Measurements from ENCODE around the gene NUCKS1. TPM values are rescaled to one million over a fixed set of nuclear protein-coding genes. Genes with fewer than 3 reads are reported as not detected.

NUCKS1 gene
- polyA plus RNA-seq, 1 of the 3 experiments (the other 2 are of a cell fraction), result 25.4 TPM

DNA sequence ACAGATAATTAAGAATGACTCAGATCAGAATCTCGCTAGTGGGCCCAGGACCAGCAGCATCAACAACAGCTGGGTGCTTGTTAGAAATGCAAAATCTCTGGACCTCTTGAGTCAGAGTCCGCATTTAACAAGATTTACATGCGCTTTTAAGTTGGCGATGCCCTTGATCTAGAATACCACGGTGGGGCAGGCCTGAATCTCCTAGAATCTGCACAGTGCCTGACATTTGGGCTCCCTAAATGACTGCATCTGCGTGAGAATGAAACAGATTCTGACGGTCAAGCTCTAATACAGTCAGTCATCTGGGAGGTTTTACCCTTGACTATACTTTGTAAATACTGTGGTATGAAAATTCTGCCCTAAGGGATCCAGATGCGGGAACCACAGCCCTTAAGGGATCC is 42.5 kb upstream of the NUCKS1 start:
- H3F3A ChIP-seq (replicated peaks; ENCODE audit: insufficient read depth), result peaks cover 4% of the 10 kb centered on the region
- H3K9me3 ChIP-seq, result no peaks in the 10 kb centered on the region
- H3K9me2 ChIP-seq, result no peaks in the 10 kb centered on the region
- no peak overlapping the region for H2AFZ ChIP-seq (ENCODE audit: low read depth)
- H4K20me1 ChIP-seq (ENCODE audit: insufficient read depth), result no peaks in the 10 kb centered on the region
- H3K4me2 ChIP-seq, result no peak overlapping the region
- no peak overlapping the region; a peak in 1 of 4 replicates for H3K27ac ChIP-seq (ENCODE audit: low read depth in 2 of 2, low read length in 1 of 2)
- no peaks in the 10 kb centered on the region for H3K79me2 ChIP-seq (ENCODE audit: insufficient read depth)
- TF ChIP-seq, protein P1, sequence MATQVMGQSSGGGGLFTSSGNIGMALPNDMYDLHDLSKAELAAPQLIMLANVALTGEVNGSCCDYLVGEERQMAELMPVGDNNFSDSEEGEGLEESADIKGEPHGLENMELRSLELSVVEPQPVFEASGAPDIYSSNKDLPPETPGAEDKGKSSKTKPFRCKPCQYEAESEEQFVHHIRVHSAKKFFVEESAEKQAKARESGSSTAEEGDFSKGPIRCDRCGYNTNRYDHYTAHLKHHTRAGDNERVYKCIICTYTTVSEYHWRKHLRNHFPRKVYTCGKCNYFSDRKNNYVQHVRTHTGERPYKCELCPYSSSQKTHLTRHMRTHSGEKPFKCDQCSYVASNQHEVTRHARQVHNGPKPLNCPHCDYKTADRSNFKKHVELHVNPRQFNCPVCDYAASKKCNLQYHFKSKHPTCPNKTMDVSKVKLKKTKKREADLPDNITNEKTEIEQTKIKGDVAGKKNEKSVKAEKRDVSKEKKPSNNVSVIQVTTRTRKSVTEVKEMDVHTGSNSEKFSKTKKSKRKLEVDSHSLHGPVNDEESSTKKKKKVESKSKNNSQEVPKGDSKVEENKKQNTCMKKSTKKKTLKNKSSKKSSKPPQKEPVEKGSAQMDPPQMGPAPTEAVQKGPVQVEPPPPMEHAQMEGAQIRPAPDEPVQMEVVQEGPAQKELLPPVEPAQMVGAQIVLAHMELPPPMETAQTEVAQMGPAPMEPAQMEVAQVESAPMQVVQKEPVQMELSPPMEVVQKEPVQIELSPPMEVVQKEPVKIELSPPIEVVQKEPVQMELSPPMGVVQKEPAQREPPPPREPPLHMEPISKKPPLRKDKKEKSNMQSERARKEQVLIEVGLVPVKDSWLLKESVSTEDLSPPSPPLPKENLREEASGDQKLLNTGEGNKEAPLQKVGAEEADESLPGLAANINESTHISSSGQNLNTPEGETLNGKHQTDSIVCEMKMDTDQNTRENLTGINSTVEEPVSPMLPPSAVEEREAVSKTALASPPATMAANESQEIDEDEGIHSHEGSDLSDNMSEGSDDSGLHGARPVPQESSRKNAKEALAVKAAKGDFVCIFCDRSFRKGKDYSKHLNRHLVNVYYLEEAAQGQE (IDR thresholded peaks at IDR 0.05; ENCODE audit: low read depth, low read length), result no peak
- TF ChIP-seq, protein P2, sequence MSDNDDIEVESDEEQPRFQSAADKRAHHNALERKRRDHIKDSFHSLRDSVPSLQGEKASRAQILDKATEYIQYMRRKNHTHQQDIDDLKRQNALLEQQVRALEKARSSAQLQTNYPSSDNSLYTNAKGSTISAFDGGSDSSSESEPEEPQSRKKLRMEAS (IDR thresholded peaks at IDR 0.05; ENCODE audit: low read depth), result no peak
- no peak for TF ChIP-seq FOSL2 (IDR thresholded peaks at IDR 0.05; ENCODE audit: borderline replicate concordance, low read depth)
- TF ChIP-seq, protein P3, sequence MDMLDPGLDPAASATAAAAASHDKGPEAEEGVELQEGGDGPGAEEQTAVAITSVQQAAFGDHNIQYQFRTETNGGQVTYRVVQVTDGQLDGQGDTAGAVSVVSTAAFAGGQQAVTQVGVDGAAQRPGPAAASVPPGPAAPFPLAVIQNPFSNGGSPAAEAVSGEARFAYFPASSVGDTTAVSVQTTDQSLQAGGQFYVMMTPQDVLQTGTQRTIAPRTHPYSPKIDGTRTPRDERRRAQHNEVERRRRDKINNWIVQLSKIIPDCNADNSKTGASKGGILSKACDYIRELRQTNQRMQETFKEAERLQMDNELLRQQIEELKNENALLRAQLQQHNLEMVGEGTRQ (IDR thresholded peaks at IDR 0.05; ENCODE audit: borderline replicate concordance, low read depth, low read length), result no peak
- no peak for TF ChIP-seq YY1 (IDR thresholded peaks at IDR 0.05; ENCODE audit: low read depth)
- no peak overlapping the region for H3K9ac ChIP-seq
- no peak overlapping the region for H3K4me3 ChIP-seq (ENCODE audit: low read depth in 2 of 2, low read length in 1 of 2)
- H3K36me3 ChIP-seq (replicated peaks in 1 of 2; ENCODE audit: control insufficient read depth in 1 of 2, insufficient read depth in 2 of 2, low read length in 1 of 2), result peaks cover 4 to 46% of the 10 kb centered on the region in 2 experiments
- ChIA-PET CTCF (interaction anchor here (0.6 to 11.9 kb wide), 55 partner anchors 8 to 342 kb away, joined by 3 to 366 read pairs (median 5); partner anchors contain the start of genes AVPR1B, RAB29, SLC26A9 and SLC41A1), POLR2A (interaction anchor here (1.5 kb wide), 1 partner anchor 184 kb away, joined by 8 read pairs; no protein-coding TSS in a partner anchor)
- DNase-seq, result no peak
- H3K27me3 ChIP-seq (ENCODE audit: insufficient read depth), result no peaks in the 10 kb centered on the region
- peaks cover 0 to 3% of the 10 kb centered on the region in 2 experiments; a peak in 1 of 4 replicates for H3K4me1 ChIP-seq (ENCODE audit: control insufficient read depth in 1 of 2, insufficient read depth in 2 of 2, low read depth in 1 of 2, low read length in 1 of 2)
- WGBS (ENCODE audit: low lambda C conversion rate), result 72% methylated on average over 8 of the region's 8 CpGs

DNA sequence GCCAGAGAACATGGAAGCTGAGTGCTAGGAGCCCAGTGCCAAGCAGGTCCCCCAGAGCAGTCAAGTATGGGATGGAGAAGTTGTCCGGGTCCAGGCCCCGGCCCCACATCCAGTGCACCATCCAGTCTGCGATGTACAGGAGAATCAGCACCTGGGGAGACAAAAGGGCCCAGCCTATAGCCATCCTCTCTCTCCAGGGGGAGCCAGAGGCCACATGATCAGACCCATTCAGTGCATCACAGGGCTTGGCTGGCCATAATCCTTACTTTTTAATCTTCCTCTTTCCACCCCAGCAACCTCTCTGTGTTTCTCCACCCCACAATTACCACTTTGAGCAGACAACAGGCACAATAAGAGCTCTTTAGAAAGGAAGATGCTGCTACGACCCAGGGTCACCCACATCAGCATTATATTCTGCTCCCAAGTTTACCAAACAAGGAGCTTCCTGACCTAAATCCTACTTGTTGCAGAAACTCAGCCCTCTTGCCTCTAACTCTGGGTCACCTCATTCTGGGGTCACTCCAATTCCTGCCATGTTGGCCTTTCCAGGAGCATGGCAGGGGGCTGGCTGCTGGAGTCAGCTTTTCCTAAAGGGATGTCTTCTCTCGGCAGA is 41.7 kb upstream of the NUCKS1 start:
- POLR2A ChIA-PET, result interaction anchor here (1.5 kb wide), 1 partner anchor 185 kb away, joined by 8 read pairs; no protein-coding TSS in a partner anchor
- no peak for TF ChIP-seq FOXJ3 (CRISPR knock-in tag; IDR thresholded peaks at IDR 0.05)
- TF ChIP-seq YY1 (IDR thresholded peaks at IDR 0.05; ENCODE audit: low read depth), result no peak
- TF ChIP-seq, protein P4, sequence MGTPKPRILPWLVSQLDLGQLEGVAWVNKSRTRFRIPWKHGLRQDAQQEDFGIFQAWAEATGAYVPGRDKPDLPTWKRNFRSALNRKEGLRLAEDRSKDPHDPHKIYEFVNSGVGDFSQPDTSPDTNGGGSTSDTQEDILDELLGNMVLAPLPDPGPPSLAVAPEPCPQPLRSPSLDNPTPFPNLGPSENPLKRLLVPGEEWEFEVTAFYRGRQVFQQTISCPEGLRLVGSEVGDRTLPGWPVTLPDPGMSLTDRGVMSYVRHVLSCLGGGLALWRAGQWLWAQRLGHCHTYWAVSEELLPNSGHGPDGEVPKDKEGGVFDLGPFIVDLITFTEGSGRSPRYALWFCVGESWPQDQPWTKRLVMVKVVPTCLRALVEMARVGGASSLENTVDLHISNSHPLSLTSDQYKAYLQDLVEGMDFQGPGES (IDR thresholded peaks at IDR 0.05; ENCODE audit: low read depth, low read length), result no peak
- TF ChIP-seq, protein P1 (IDR thresholded peaks at IDR 0.05; ENCODE audit: low read depth, low read length), result no peak
- TF ChIP-seq, protein P5, sequence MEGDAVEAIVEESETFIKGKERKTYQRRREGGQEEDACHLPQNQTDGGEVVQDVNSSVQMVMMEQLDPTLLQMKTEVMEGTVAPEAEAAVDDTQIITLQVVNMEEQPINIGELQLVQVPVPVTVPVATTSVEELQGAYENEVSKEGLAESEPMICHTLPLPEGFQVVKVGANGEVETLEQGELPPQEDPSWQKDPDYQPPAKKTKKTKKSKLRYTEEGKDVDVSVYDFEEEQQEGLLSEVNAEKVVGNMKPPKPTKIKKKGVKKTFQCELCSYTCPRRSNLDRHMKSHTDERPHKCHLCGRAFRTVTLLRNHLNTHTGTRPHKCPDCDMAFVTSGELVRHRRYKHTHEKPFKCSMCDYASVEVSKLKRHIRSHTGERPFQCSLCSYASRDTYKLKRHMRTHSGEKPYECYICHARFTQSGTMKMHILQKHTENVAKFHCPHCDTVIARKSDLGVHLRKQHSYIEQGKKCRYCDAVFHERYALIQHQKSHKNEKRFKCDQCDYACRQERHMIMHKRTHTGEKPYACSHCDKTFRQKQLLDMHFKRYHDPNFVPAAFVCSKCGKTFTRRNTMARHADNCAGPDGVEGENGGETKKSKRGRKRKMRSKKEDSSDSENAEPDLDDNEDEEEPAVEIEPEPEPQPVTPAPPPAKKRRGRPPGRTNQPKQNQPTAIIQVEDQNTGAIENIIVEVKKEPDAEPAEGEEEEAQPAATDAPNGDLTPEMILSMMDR (IDR thresholded peaks at IDR 0.05), result peak; percentile 86
- peak; percentile 94 for TF ChIP-seq RAD21 (IDR thresholded peaks at IDR 0.05; ENCODE audit: low read length)
- no peak for TF ChIP-seq TCF12 (IDR thresholded peaks at IDR 0.05)
- TF ChIP-seq NFIC (IDR thresholded peaks at IDR 0.05; ENCODE audit: borderline replicate concordance), result no peak
- no peak for TF ChIP-seq RXRA (IDR thresholded peaks at IDR 0.05; ENCODE audit: borderline replicate concordance, low read depth)
- no peak for TF ChIP-seq RCOR1 (IDR thresholded peaks at IDR 0.05; ENCODE audit: low read length)

More for the DNA sequence above, 41.7 kb upstream of the NUCKS1 start:
- H3K9ac ChIP-seq, result no peak overlapping the region
- no peaks in the 10 kb centered on the region for H3K9me2 ChIP-seq
- peak; percentile 82 for DNase-seq
- H3K4me3 ChIP-seq (ENCODE audit: low read depth in 2 of 2, low read length in 1 of 2), result no peak overlapping the region
- no peaks in the 10 kb centered on the region for H3K79me2 ChIP-seq (ENCODE audit: insufficient read depth)
- no peaks in the 10 kb centered on the region for H4K20me1 ChIP-seq (ENCODE audit: insufficient read depth)
- WGBS (ENCODE audit: low lambda C conversion rate), result 77% methylated on average over 3 of the region's 5 CpGs
- CTCF ChIA-PET, result interaction anchor here (0.6 to 11.9 kb wide), 69 partner anchors 9 to 345 kb away, joined by 3 to 366 read pairs (median 5); partner anchors contain the start of genes AVPR1B, RAB29, SLC26A9 and SLC41A1
- peaks cover 0 to 3% of the 10 kb centered on the region in 2 experiments; a peak in 1 of 4 replicates for H3K4me1 ChIP-seq (ENCODE audit: control insufficient read depth in 1 of 2, insufficient read depth in 2 of 2, low read depth in 1 of 2, low read length in 1 of 2)
- no peaks in the 10 kb centered on the region for H3K27me3 ChIP-seq (ENCODE audit: insufficient read depth)
- peaks cover 4% of the 10 kb centered on the region for H3F3A ChIP-seq (replicated peaks; ENCODE audit: insufficient read depth)
- H2AFZ ChIP-seq (ENCODE audit: low read depth), result no peak overlapping the region
- H3K27ac ChIP-seq (ENCODE audit: low read depth in 2 of 2, low read length in 1 of 2), result no peak overlapping the region; a peak in 1 of 4 replicates
- H3K9me3 ChIP-seq, result no peaks in the 10 kb centered on the region
- peaks cover 4 to 38% of the 10 kb centered on the region in 2 experiments for H3K36me3 ChIP-seq (replicated peaks in 1 of 2; ENCODE audit: control insufficient read depth in 1 of 2, insufficient read depth in 2 of 2, low read length in 1 of 2)
- no peak overlapping the region for H3K4me2 ChIP-seq
